Measurements from ENCODE around the gene UVSSA. TPM values are rescaled to one million over a fixed set of nuclear protein-coding genes. Genes with fewer than 3 reads are reported as not detected.
A peak's percentile ranks its signal among the peaks of the same experiment; 100 is the strongest.

The UVSSA gene
- total RNA-seq, 4 donors from 2014 or later: 13.5 to 114 (median 34.2) TPM

- intact Hi-C loops (cut with DNase I; ENCODE audit: low total_unique reads) (no loop called here), in situ Hi-C loops (cut with MboI; ENCODE audit: low pct_ligation_motif_present in 1 of 4, low pct_unique_long_range_greater_than_20kb in 1 of 4, low sequenced_read_pairs in 3 of 4) (loop anchor here in 2 of 4 donors (10.0 kb wide), 1 partner anchor 91 kb away; no protein-coding TSS in a partner anchor)
- H3K27me3 ChIP-seq: no peaks in the 10 kb centered on the region
- DNase-seq: peak; percentile 54
- no peaks in the 10 kb centered on the region for H3K36me3 ChIP-seq
- peak in 1 of 5 experiments; percentile 21 for TF ChIP-seq CTCF (IDR thresholded peaks at IDR 0.05)
- TF ChIP-seq EP300 (IDR thresholded peaks at IDR 0.05; ENCODE audit: low read depth): no peak
- H3K4me3 ChIP-seq: peak overlapping the region; percentile 58 to 96 (median 92)
- WGBS, 2 donors (ENCODE audit: low coverage in 1 of 2): 2 to 6% methylated on average over 3 to 19 of the region's 76 CpGs
- peaks cover 10 to 23% (median 20%) of the 10 kb centered on the region in 4 donors for H3K4me1 ChIP-seq
- H3K27ac ChIP-seq: peak overlapping the region; percentile 94 to 100 (median 100)
- H3K9me3 ChIP-seq: no peaks in the 10 kb centered on the region
These were observed 866 bp upstream of the UVSSA start for GRCh38 chr4:1345903-1346780.

- 1% methylated on average over 43 of the region's 43 CpGs; no CpG with 5 or more reads in 1 of the 2 donors for WGBS, 2 donors (ENCODE audit: low coverage in 1 of 2)
- H3K27me3 ChIP-seq: no peaks in the 10 kb centered on the region
- H3K4me1 ChIP-seq: peaks cover 10 to 29% (median 23%) of the 10 kb centered on the region in 4 donors
- intact Hi-C loops (cut with DNase I; ENCODE audit: low total_unique reads) (no loop called here), in situ Hi-C loops (cut with MboI; ENCODE audit: low pct_ligation_motif_present in 1 of 4, low pct_unique_long_range_greater_than_20kb in 1 of 4, low sequenced_read_pairs in 3 of 4) (loop anchor here in 2 of 4 donors (10.0 kb wide), 1 partner anchor 93 kb away; no protein-coding TSS in a partner anchor)
- H3K9me3 ChIP-seq: no peaks in the 10 kb centered on the region
- peak overlapping the region; percentile 29 to 96 (median 87) for H3K4me3 ChIP-seq
- TF ChIP-seq EP300 (IDR thresholded peaks at IDR 0.05; ENCODE audit: low read depth) (no peak), POLR2AphosphoS5 (IDR thresholded peaks at IDR 0.05) (peak; percentile 3 to 17 (median 3)), POLR2A (IDR thresholded peaks at IDR 0.05) (peak; percentile 64), CTCF (IDR thresholded peaks at IDR 0.05) (no peak)
- peak overlapping the region; percentile 95 to 100 (median 100) for H3K27ac ChIP-seq
- DNase-seq: peak; percentile 76
- H3K36me3 ChIP-seq: no peaks in the 10 kb centered on the region
These were observed 429 bp downstream of the UVSSA start for GRCh38 chr4:1347410-1347864.

- WGBS, 2 donors (ENCODE audit: low coverage in 1 of 2): 53 to 58% methylated on average over 9 to 12 of the region's 12 CpGs
- Histone ChIP-seq H3K4me1 (peaks cover 10 to 29% (median 23%) of the 10 kb centered on the region in 4 donors), H3K27me3 (no peaks in the 10 kb centered on the region), H3K27ac (peak overlapping the region; percentile 95 to 100 (median 100)), H3K36me3 (no peaks in the 10 kb centered on the region), H3K9me3 (no peaks in the 10 kb centered on the region), H3K4me3 (peak overlapping the region; percentile 29 to 96 (median 87))
- TF ChIP-seq POLR2A (IDR thresholded peaks at IDR 0.05) (no peak), CTCF (IDR thresholded peaks at IDR 0.05) (no peak), POLR2AphosphoS5 (IDR thresholded peaks at IDR 0.05) (no peak), EP300 (IDR thresholded peaks at IDR 0.05; ENCODE audit: low read depth) (no peak)
- intact Hi-C loops (cut with DNase I; ENCODE audit: low total_unique reads) (no loop called here), in situ Hi-C loops (cut with MboI; ENCODE audit: low pct_ligation_motif_present in 1 of 4, low pct_unique_long_range_greater_than_20kb in 1 of 4, low sequenced_read_pairs in 3 of 4) (loop anchor here in 2 of 4 donors (10.0 kb wide), 1 partner anchor 93 kb away; no protein-coding TSS in a partner anchor)
- DNase-seq: no peak
These were observed 1.1 kb downstream of the UVSSA start for GRCh38 chr4:1348014-1348513.

DNA sequence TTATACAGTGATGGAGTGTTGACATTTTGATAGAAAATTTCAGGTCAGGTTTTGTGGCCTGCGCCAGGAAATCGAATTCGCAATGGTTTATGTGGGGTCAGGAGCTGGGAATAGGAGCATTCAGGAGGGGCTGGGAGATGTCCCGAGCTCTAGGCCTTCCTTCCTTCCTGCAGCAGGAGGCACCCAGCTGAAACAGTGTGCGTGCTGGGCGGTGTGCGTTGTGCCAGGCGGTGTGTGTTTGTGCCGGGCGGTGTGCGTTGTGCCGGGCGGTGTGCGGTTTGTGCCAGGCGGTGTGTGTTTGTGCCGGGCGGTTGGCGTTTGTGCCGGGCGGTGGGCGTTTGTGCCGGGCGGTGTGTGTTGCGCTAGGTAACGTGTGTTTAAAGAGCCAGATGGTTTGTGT is 1.7 kb downstream of the UVSSA start:
- in situ Hi-C loops (cut with MboI; ENCODE audit: low pct_ligation_motif_present in 1 of 4, low pct_unique_long_range_greater_than_20kb in 1 of 4, low sequenced_read_pairs in 3 of 4): loop anchor here in 2 of 4 donors (10.0 kb wide), 1 partner anchor 94 kb away; no protein-coding TSS in a partner anchor
- Histone ChIP-seq H3K4me3 (no peak overlapping the region), H3K4me1 (peaks cover 10 to 29% (median 23%) of the 10 kb centered on the region in 4 donors), H3K27me3 (no peaks in the 10 kb centered on the region), H3K27ac (peak overlapping the region; percentile 95 to 100 (median 100)), H3K9me3 (no peaks in the 10 kb centered on the region), H3K36me3 (no peaks in the 10 kb centered on the region)
- TF ChIP-seq EP300 (IDR thresholded peaks at IDR 0.05; ENCODE audit: low read depth): no peak
- TF ChIP-seq POLR2AphosphoS5 (IDR thresholded peaks at IDR 0.05): no peak
- no peak for TF ChIP-seq POLR2A (IDR thresholded peaks at IDR 0.05)
- no peak for TF ChIP-seq CTCF (IDR thresholded peaks at IDR 0.05)
- no peak for DNase-seq
- intact Hi-C loops (cut with DNase I; ENCODE audit: low total_unique reads): no loop called here
- 78 to 89% methylated on average over 3 to 25 of the region's 25 CpGs for WGBS, 2 donors (ENCODE audit: low coverage in 1 of 2)
